Measurements from ENCODE around the gene ZNF574. TPM values are rescaled to one million over a fixed set of nuclear protein-coding genes. Genes with fewer than 3 reads are reported as not detected.

ZNF574 gene
- total RNA-seq, 4 donors from 2014 or later, result 14.4 to 25.3 (median 17.1) TPM

DNA sequence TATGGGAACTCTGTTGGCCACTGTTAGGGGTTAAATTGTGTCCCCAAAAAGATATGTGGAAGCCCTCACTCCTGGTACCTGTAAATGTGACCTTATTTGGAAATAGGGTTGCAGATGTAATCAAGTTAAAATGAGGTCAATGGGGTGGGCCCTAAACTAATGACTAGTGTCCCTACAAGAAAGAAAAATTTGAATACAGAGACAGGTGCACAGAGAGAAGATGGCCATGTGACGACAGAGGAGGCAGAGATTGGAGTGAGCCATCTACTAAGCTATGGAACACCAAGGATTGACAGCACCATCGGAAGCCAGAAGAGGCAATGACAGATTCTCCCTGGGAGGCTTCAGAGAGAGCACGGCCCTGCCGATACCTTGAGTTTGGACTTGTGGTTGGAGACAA is 39.7 kb downstream of the ZNF574 start:
- TF ChIP-seq, protein P1, sequence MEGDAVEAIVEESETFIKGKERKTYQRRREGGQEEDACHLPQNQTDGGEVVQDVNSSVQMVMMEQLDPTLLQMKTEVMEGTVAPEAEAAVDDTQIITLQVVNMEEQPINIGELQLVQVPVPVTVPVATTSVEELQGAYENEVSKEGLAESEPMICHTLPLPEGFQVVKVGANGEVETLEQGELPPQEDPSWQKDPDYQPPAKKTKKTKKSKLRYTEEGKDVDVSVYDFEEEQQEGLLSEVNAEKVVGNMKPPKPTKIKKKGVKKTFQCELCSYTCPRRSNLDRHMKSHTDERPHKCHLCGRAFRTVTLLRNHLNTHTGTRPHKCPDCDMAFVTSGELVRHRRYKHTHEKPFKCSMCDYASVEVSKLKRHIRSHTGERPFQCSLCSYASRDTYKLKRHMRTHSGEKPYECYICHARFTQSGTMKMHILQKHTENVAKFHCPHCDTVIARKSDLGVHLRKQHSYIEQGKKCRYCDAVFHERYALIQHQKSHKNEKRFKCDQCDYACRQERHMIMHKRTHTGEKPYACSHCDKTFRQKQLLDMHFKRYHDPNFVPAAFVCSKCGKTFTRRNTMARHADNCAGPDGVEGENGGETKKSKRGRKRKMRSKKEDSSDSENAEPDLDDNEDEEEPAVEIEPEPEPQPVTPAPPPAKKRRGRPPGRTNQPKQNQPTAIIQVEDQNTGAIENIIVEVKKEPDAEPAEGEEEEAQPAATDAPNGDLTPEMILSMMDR (IDR thresholded peaks at IDR 0.05), result no peak
- no peak for TF ChIP-seq POLR2A (IDR thresholded peaks at IDR 0.05)
- no peak for TF ChIP-seq EP300 (IDR thresholded peaks at IDR 0.05)
- no peak for TF ChIP-seq POLR2AphosphoS5 (IDR thresholded peaks at IDR 0.05)
- Histone ChIP-seq H3K27me3 (peaks cover 9% of the 10 kb centered on the region), H3K9me3 (no peaks in the 10 kb centered on the region), H3K4me1 (peaks cover 0 to 14% (median 3%) of the 10 kb centered on the region in 3 donors), H3K4me3 (no peak overlapping the region), H3K36me3 (no peaks in the 10 kb centered on the region), H3K27ac (no peak overlapping the region)
- 91 to 100% methylated on average over 1 to 4 of the region's 4 CpGs for WGBS, 2 donors (ENCODE audit: low coverage in 1 of 2)
- ATAC-seq, result no peak

DNA sequence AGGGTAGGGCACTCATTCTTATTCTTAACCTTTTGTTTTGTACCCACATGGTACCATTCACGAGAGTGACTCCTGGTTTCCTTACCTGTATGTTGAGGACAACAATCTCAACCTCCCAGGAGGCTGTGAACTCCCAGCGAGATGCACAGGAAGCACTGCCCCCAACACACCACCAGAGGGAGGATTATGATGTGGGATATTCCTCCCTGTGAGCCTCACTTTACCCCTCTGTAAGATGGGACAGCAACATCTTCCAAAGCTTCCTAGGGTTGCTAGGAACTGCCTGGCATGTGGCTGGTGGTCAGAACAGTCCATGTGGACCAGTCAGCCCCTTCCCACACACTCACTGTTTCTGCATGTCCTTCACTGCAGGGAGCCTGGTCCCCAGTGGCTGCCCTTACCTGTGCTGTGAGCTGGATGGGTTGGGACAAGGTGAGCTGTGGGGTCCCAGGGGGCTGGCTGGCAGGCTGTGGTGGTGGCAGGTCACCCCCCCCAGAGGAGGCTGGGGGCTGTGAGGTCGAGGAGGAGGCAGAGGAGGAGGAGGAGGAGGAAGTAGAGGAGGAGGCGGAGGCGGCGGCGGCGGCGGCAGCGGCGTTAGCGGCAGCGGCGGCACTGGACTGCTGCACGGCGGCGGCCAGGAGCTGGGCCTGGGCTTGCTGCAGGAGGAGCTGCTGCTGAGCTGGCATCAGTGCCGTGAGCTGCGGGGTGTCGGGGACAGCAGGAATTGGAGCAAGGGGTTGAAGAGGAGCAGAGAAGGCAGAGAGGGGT is 40.5 kb downstream of the ZNF574 start:
- H3K36me3 ChIP-seq, result no peaks in the 10 kb centered on the region
- TF ChIP-seq EP300 (IDR thresholded peaks at IDR 0.05) (no peak), POLR2AphosphoS5 (IDR thresholded peaks at IDR 0.05) (no peak), POLR2A (IDR thresholded peaks at IDR 0.05) (no peak)
- TF ChIP-seq, protein P1 (IDR thresholded peaks at IDR 0.05), result no peak
- H3K9me3 ChIP-seq, result no peaks in the 10 kb centered on the region
- 40 to 99% methylated on average over 1 to 19 of the region's 20 CpGs for WGBS, 2 donors (ENCODE audit: low coverage in 1 of 2)
- no peak overlapping the region for H3K27ac ChIP-seq
- peaks cover 0 to 14% (median 3%) of the 10 kb centered on the region in 3 donors for H3K4me1 ChIP-seq
- no peak for ATAC-seq
- no peak overlapping the region for H3K4me3 ChIP-seq
- peaks cover 9% of the 10 kb centered on the region for H3K27me3 ChIP-seq

DNA sequence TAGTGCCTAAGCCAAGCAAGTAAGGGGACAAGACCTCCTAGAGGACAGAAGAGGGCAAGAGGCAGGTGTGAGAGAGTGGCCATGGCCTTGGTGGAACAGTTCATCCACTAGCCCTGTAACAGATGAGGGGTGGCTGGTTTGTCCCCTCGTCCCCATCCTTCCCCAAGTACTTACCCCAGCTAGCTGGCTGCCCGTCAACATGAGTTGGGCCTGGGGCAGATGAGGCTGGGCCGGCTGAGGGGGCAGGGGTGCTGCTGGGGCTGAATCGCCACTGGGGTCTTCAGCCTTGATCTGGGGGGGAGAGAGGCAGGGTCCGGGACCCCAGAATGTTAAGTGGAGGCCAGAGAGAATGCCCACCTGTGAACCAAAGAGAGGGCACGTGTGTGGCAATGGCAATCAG is 41.1 kb downstream of the ZNF574 start:
- H3K27me3 ChIP-seq, result peaks cover 3% of the 10 kb centered on the region
- H3K36me3 ChIP-seq, result no peaks in the 10 kb centered on the region
- no peaks in the 10 kb centered on the region for H3K9me3 ChIP-seq
- no peak overlapping the region for H3K27ac ChIP-seq
- no peak for ATAC-seq
- no peak overlapping the region for H3K4me3 ChIP-seq
- 60% methylated on average over 1 of the region's 6 CpGs; no CpG with 5 or more reads in 1 of the 2 donors for WGBS, 2 donors (ENCODE audit: low coverage in 1 of 2)
- H3K4me1 ChIP-seq, result peaks cover 0 to 18% (median 3%) of the 10 kb centered on the region in 3 donors
- TF ChIP-seq POLR2AphosphoS5 (IDR thresholded peaks at IDR 0.05) (no peak), EP300 (IDR thresholded peaks at IDR 0.05) (no peak), POLR2A (IDR thresholded peaks at IDR 0.05) (no peak)
- TF ChIP-seq, protein P1 (IDR thresholded peaks at IDR 0.05), result no peak

DNA sequence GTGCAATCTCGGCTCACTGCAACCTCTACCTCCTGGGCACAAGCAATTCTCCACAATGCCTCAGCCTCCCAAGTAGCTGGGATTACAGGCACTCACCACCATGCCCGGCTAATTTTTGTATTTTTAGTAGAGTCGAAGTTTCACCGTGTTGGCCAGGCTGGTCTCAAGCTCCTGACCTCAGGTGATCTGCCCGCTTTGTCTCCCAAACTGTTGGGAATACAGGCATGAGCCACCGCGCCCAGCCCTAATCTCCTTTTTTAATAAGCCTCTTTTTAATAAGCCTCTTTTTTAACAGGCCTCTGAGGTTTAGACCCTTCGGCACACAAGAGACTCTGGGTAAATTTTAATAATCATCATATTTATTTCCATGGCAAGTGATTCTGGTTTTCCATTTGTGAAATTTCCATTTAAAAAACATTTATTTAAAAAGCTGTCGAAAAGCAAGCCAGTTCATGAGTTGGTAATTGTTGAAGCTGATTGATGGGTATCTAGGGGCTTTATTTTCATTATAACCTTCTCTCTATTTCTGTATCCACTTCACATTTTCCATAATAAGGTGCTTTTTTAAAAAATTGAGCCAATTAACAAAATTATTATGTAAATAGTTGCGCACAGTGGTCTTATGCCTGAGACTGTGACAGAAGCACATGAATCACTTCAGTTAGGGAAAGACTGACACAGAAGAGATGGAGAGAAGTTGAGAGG is 44.5 kb downstream of the ZNF574 start:
- TF ChIP-seq POLR2A (IDR thresholded peaks at IDR 0.05), result no peak
- TF ChIP-seq POLR2AphosphoS5 (IDR thresholded peaks at IDR 0.05), result no peak
- TF ChIP-seq, protein P1 (IDR thresholded peaks at IDR 0.05), result no peak
- TF ChIP-seq EP300 (IDR thresholded peaks at IDR 0.05), result no peak
- ATAC-seq, result no peak
- WGBS, 2 donors (ENCODE audit: low coverage in 1 of 2), result 89 to 90% methylated on average over 3 to 9 of the region's 10 CpGs
- no peaks in the 10 kb centered on the region for H3K36me3 ChIP-seq
- H3K9me3 ChIP-seq, result no peaks in the 10 kb centered on the region
- H3K27me3 ChIP-seq, result peaks cover 10% of the 10 kb centered on the region
- H3K4me3 ChIP-seq, result no peak overlapping the region
- no peak overlapping the region for H3K27ac ChIP-seq
- peaks cover 0 to 5% (median 0%) of the 10 kb centered on the region in 3 donors for H3K4me1 ChIP-seq
